Stimulated activated CD4-positive, alpha-beta T cell treated with anti-CD3 and anti-CD28 coated beads, Interleukin-12 subunit alpha, Interleukin-12 subunit beta, amount 100 ng/mL, for 24 hours (primary cell): ENCODE measurements around the gene KCNQ5.
"Not testable (repeated sequence)": the region's sequence is repeated elsewhere in the genome, so short reads cannot be mapped to it uniquely, and the experiment has no call there.

Experiments
- DNase-seq, 2 experiments: peaks; one replicate each; pipeline ENCODE4 v3.0.0-alpha.2; 2020; ENCODE audit warnings: low read depth in 2 of 2

The KCNQ5 gene

DNA sequence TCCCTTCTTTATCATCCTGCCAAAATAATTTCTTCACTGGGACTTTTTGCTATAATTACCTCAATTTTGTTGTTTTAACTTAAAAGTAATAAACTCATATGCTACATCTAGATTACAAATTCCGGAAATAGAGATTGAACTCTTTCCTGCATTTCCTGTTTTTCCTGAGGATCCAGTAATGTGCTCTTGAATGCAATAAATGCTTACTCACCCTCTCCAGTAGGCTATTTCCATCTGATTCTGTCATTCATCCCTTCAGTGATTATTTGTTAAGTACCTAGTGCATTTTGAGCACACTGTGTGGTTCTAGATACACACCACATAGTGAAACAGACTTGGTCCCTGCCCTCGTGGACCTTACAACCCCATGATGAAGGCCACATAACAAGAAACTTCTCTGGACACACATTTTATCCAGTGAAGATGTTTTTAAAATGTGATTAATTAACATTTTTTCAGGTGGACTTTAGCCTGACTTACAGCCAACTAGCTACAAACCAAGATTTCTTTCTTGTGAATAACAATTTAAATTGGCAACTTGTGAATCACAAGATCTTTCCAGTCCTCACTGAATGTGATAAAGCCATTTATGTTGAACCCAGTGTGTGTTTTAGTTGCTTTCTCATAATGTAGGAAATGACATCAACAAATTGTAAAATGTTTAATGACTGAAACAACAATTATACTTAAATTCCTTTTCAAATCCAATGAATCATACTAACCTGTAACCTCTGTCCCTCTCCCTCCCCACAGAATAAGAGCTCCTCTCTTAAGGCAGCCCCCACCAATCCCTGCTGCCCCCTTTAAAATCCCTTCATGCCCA lies 331.2 kb downstream of the KCNQ5 start:
- DNase-seq: no peak

DNA sequence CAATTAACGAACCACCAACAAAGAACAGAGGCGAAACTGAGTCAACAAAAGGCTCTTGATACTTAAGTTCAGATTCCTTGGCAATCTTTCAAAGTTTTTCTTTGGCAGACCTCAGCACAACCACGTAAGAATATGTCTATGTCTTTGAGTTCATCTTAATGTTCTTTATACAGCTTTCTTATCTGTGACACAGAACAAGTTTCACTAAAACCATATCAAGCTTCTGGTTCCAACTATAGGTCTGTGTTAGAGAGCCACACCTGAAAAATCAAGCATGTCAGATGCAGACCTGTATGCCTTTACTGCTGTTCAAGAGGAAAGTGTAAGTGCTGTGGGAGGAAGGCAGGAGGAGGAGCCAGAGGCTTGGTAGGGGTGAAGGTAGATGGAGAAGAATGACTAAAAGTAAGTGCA lies 332.1 kb downstream of the KCNQ5 start:
- no peak for DNase-seq

DNA sequence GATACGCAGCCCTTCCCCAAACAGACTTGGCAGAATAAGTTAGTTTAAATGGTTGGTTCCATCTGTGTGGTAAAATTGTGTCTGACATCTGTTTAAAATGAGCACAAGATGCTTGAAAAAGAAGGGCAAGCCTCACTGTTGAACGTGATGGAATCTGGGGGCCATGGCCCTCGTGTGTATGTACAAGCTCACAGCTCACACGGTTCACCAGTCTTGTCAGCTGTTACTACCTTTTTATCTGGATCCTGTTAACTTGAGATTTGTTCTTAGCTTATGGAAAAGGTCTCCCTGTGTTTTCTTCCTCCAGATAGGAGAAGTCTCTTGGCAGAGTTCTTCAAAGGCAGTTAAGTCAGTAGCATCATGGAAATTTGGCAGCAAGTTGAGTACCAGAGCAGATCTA lies 332.9 kb downstream of the KCNQ5 start:
- no peak for DNase-seq

DNA sequence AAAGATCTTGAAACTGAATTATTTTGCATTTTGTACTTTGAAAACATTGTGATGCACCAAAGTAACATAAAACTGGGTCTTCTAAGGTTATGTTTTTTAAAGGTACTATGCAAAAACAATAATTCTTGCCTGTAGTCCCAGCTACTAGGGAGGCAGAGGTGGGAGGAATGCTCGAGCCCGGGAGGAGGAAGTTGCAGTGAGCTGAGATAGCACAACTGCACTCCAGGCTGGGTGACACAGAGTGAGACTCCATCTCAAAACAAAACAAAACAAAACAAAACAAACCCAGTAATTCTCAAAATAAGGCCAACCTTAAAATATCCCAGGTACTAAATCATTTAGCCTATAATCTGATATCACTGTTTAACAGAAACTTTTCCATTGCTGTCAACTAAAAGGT lies 333.8 kb downstream of the KCNQ5 start:
- DNase-seq: no peak

DNA sequence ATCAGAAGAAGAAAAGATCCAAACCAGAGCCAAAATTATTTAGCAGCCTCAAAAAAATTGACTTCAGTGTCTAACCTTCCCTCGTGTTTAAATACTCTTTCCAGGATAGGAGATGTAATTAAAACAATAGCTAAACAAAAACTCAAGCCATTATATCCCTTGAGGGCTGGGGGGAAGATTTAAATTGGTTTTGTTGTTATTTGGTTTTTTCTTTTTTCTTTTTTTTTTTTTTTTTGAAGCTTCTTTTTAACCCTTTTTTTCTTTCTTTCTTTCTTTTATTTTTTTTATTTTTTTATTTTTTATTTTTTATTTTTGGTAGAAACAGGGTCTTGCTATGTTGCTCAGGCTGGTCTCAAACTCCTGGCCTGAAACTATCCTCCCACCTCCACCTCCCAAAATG lies 334.4 kb downstream of the KCNQ5 start:
- no peak for DNase-seq

DNA sequence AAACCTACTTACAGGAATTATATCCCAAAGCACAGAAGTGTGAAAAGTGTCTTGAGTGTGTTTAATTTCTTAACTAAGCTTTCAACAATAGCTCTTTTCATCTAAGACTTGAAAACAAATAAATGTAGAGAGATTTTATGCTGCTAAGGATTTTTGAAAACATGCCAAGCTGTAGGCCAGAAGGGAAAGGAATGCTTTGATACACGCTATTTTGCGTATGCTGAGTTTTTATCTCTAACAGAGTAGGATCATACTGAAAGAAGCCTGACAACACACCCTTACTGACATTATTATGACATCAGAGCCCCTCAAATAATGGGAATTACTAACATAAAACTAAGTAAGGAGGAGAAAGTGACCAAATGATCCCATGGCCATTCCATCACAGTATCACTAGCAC lies 338.0 kb downstream of the KCNQ5 start:
- DNase-seq: no peak

DNA sequence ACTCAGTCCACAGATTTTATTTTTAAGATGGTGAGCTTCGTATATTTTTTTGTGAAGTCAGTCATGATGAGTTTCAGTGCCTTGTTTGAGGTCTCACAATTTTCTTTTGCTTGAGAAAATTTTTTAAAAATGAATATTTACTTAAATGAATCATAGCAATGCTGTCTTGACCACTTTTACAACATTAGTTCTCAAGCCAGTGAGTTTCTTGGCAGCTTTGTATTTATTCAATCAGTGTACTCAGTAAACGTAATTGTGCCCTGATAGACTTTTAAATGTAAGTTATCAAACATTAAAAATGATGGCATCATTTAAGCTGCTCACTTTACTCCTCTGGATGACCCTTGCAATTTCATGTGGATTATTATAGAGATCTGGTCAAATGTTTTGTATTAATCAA lies 342.1 kb downstream of the KCNQ5 start:
- DNase-seq: no peak

DNA sequence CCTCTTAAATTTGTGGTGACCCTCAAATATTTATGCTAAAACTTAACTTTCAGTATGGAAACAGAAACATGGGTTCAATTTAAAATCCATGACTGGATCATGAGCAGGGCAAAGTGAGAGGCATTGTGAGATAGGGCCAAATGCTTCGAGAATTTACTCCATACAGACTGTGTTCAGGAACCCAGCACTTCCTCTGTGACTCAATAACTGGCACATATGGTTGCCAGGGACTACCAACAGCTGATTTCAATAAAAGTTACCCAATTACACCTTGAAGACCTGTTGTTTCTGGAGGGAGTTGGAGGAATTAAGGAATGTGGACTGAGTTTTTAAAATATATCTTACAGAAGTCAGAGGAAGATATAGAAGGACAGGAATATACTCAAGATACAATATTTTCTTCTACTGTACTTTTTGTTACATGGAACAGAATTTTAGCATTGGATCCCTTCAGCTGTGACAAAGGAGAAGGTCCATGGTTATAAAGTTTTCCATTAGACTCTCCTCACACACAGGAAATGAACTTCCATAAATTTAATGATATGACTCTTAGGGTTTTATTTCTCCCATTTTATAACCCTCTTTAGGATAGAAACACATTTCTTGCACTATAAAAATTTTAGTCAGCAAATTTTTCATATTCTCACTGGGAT lies 344.9 kb downstream of the KCNQ5 start:
- DNase-seq: no peak

DNA sequence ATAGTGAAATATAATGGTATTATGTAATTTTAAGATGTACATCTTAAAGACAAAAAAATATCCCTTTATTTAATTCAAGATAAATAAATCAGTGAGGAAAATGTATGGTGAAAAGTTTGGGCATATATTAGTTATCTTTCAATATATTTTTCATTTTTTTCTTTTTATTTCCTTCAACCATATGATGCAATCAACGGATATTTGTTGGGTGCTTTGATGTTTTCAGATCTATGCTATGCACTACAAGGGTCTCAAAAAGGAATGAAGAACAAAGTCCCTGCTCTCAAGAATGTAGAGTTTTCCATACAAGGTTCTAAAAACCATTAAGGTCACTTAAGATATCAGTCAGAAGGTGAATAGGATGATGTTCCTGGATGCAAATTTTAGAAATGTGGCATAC lies 345.5 kb downstream of the KCNQ5 start:
- no peak for DNase-seq

DNA sequence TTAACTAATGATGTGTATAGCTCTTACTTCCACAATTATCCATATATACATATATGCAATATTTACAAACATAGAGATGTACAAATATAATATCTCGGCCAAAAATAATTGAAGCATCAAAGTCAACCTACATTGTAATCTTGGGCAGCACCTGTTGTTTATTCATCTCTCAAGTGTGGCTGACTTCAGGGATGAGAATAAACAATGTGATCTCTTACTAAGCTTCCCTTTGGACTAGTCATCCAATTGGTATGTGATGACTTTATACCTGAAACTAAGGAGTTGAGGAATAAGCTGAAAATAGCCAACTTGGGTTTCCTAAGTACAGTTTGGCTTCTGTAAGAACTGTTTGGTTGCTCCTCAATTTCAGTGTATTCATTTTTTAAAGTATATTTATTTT lies 346.8 kb downstream of the KCNQ5 start:
- no peak for DNase-seq

DNA sequence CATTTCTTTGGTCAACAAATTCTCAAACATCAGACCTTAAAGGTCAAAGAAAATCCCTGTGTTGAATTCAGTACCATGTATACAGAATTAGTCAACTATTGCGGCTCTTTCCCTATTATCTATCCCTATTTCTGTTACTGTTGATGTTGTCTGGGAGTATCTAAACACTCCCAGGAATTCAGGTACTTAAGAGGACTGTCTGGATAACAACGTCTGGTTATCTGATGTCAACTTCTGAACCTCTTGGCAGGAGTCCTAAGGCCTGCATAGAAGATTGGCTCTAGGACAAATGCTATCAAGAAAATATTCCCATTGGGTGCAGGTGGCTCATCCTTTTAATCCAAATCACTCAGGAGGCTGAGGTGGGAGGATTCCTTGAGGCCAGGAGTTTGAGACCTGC lies 347.8 kb downstream of the KCNQ5 start:
- no peak for DNase-seq

DNA sequence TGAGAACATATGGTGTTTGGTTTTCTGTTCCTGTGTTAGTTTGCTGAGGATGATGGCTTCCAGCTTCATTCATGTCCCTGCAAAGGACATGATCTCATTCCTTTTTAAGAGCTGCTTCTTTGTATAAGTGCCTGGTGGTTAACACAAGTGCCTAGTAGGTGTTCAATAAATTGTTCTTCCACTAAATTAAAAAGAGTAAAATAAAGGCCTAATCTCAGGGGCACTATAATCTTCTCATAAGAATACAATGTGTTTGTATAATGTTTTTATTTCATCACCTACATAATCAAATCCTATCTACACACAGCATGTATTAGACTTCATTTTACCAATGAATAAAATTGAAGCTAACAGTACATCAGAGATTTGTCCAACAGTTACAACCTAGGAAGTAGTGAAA lies 350.7 kb downstream of the KCNQ5 start:
- DNase-seq: no peak

DNA sequence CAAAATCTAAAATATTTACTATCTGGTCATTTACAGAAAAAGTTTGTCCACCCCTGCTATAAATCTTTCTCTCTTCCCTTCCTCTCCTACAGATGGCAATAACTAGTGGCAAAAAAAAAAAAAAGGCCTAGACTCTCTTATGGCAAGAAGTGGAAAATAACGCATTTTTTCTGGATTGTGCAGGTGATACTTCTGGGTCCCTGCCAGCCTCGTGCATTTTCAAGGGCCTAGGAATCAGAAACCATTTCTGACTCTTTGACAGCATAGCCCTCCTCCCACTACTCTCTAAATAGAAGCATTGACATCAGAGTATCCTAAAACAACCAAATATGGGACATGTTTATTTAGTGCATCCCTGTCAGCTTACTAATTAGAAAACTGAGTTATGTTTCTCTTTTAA lies 352.4 kb downstream of the KCNQ5 start:
- DNase-seq: no peak

DNA sequence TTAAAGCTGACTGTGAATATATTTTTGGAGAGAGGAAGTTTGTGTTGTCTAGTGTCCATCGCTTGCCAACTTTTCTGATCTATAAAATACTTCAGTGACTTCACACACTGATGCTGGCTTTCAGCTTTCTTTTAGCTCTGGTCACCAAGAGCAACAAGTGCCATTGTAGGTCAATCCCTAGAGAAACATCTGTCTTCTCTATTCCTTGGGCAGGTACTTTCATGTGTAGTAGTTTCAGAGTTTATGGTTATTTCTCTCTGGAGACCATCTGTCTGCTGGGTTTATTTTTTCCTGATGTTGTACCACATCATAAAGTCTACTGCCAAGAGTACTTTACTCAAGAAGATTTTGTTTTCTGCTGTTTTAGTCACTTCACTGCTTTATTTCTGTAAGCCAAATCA lies 353.5 kb downstream of the KCNQ5 start:
- DNase-seq: no peak

DNA sequence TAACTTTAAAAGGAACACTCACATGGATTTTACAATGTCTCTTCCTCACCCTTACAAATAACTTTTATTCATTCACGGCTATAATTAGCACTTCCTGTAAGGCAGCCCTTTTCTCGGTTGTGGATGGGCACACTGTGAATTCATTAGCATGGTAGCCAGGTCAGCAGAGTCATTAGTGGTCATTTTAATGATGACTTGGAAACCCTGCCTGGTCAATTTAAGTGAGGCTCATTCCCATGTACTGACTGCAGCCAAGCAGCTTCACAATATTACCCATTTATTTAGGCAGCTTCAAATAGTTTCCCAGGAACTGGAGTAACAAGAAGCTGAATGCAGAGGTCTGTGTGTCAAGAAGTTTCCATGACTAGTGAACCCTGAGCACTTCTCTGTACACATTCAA lies 354.6 kb downstream of the KCNQ5 start:
- DNase-seq: no peak

DNA sequence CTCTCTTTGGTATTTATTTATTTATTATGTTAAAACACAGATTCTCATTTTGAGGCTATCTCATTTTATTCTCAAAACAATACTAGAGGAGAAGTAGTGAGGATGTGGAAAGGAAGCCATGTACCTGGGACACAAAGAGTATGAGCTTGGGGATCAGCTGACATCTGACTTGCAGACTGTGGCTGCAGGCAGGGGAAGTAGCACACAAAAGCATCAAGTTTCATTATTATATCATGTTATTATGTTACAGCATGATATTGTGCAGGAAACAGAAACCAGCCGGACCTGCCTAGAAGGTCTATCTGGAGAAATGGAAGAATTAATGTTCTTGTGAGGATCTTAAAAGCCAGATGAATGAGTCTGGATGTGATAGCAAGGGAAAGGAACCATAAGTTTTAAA lies 355.2 kb downstream of the KCNQ5 start:
- no peak for DNase-seq

DNA sequence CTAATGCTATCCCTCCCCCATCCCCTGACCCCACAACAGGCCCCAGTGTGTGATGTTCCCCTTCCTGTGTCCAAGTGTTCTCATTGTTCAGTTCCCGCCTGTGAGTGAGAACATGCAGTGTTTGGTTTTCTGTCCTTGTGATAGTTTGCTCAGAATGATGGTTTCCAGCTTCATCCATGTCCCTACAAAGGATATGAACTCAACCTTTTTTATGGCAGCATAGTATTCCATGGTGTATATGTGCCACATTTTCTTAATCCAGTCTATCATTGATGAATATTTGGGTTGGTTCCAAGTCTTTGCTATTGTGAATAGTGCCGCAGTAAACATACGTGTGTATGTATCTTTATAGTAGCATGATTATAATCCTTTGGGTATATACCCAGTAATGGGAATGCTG lies 356.9 kb downstream of the KCNQ5 start:
- DNase-seq: not testable (repeated sequence)

DNA sequence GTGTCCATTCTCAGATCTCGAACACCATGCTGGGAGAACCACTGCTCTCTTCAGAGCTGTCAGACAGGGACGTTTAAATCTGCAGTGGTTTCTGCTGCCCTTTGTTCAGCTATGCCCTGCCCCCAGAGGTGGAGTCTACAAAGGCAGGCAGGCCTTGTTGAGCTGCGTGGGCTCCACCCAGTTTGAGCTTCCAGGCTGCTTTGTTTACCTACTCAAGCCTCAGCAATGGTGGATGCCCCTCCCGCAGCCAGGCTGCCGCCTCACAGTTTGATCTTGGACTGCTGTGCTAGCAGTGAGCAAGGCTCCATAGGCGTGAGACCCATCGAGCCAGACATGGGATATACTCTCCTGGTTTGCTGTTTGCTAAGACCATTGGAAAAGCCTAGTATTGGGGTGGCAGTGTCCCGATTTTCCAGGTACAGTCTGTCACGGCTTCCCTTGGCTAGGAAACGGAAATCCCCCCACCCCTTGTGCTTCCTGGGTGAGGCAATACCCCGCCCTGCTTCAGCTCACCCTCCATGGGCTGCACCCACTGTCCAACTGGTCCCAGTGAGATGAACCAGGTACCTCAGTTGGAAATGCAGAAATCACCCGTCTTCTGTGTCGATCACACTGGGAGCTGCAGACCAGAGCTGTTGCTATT lies 362.4 kb downstream of the KCNQ5 start:
- DNase-seq: not testable (repeated sequence)

DNA sequence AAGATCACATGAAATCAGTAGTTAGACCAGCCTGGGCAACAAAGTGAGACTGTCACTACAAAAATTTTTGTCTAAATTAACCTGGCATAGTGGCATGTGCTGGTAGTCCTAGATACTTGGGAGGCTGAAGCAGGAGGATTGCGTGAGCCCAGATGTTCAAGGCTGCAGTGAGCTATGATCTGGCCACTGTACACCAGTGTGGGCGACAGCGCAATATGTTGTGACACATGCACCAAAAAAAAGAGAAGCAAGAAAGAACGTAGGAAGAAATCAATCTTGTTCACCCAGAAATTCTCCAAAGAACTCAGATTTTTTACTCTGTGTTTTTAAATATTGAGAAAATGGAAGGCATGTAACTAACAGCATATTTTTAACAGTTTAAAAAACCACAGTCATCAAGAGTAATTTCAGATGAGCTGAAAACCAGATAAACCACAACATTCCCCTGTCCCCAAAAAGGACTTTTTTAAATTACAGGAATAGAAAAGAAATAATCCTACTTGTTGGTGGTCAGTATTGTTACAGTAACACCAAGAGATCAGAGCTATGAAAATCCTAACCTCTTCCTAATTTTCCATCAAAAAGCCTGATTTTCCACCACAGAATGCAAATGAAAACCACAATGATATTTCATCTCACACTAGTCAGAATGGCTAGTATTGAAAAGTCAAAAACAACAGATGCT lies 363.3 kb downstream of the KCNQ5 start:
- no peak for DNase-seq

DNA sequence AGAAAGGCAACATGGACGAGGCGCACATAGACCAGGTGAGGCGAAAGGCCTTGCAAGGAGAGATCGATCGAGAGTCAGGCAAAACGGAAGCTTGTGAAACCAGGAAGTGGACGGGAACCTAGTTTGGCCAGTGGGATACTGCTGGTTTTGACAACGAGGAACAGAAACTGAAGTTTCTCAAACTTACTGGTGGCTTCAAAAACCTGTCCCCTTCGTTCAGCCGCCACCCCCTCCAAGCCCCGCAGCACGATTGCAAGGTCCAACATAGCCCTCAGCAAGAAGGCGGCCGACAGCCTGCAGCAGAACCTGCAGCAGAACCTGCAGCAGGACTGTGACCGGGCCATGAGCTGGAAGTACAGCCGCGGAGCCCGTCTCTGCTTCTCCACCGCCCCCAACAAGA lies 365.4 kb downstream of the KCNQ5 start:
- DNase-seq: no peak

DNA sequence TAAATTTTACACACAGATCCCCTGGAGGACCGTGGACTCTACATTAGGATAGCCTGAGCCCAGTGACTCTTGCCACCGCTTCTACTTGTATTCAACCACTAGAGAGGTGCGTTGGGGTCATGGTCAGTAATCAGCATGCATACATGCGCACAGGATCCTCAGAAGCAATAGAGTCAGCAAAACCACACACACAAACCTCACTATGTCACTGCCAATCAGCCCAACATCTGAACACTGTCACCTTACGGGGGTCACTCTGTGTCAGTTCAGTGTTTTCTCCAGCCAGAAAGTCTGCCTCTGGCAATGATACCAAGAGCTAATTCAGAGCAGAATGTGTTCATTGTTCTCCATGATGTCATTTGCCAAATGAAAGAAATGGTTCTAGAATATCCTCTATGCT lies 378.1 kb downstream of the KCNQ5 start:
- DNase-seq: no peak

DNA sequence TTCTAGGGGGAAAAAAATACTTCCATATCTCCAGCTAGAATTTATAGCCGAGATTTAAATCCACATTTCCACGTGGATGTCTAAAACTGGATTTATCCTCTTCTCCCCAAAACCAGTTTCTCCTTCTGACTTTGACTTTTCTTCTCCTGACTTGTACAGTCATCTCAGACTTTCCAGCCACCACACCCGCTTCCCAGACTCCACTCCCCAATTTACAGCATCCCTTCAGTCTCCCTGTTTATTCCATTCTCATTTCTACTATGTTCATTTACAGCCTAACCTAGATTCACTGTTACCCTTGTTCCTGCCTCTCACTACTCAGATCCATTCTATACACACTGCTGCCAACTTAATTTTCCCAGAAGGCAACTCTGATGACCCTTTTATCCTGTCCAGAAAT lies 378.6 kb downstream of the KCNQ5 start:
- no peak for DNase-seq

DNA sequence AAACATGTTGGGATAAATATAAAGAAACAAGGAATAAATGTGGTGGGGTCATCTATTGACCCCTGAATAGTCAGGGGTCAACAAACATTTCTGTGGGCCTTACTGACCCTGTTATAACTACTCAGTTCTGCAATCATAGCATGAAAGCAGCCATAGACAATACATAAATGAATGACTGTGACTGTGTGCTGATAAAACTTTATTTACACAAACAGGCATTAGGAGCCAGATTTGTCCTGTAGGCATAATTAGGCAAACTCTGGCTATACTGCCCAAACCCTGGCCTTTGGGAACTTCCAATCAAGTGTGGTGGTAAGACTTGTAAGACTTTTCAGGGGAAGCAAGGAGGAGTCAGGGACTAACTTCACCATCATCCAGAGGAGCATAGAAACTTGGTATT lies 380.7 kb downstream of the KCNQ5 start:
- DNase-seq: no peak
